A549 (cell line): ENCODE measurements around the gene STAB2. TPM values are rescaled to one million over a fixed set of nuclear protein-coding genes. Genes with fewer than 3 reads are reported as not detected.
A peak's percentile ranks its signal among the peaks of the same experiment; 100 is the strongest.
"Not testable (repeated sequence)": the region's sequence is repeated elsewhere in the genome, so short reads cannot be mapped to it uniquely, and the experiment has no call there.

Source experiments
- ATAC-seq, 2 experiments: fragments of 200-7000 bp in 1 of 2; fragments of >200 bp in 1 of 2; cut with Nextera tagmentation in 1 of 2; cut with Tn5 transposase in 1 of 2; 3 replicates each; pipeline versions ENCODE4 v1.8.0 to v1.9.1; 2018 to 2020; ENCODE audit warnings: mild to moderate bottlenecking in 1 of 2, moderate library complexity in 1 of 2
- CTCF ChIA-PET: fragments of 300-600 bp; sonication (Branson Sonifier 250); formaldehyde crosslinking; extraction: SDS; loops from one replicate; lab custom pipeline; 2021; ENCODE audit warnings: antibody characterized with exemption, inconsistent platforms; lab: Yijun Ruan, JAX
- POLR2A ChIA-PET: fragments of 350-600 bp; formaldehyde crosslinking; extraction: SDS; loops from one replicate; lab custom pipeline; 2021; ENCODE audit warnings: antibody characterized with exemption, inconsistent platforms; lab: Yijun Ruan, JAX
- DNase-seq, 2 experiments: peaks; one replicate each; pipeline versions ENCODE4 v3.0.0 to v3.0.0-alpha.2; 2011 to 2016; ENCODE audit warnings: low read depth in 1 of 2, low spot score in 1 of 2
- FAIRE-seq: peaks from 2 replicates; lab custom pipeline; 2011; peaks lifted over from hg19 to GRCh38; lab: Jason Lieb, UNC
- H3K27ac ChIP-seq, 2 experiments: fragments of >200 bp; sonication (Bioruptor Twin); formaldehyde crosslinking; 3 replicates each; pipeline ENCODE4 v1.5.1; 2016 to 2017
- H3K4me1 ChIP-seq: fragments of >200 bp; sonication (Bioruptor Twin); formaldehyde crosslinking; 3 replicates; pipeline ENCODE4 v1.6.1; 2016
- H3K4me2 ChIP-seq: fragments of >200 bp; sonication (Bioruptor Twin); formaldehyde crosslinking; 3 replicates; pipeline ENCODE4 v1.6.1; 2016
- H3K4me3 ChIP-seq: fragments of >200 bp; sonication (Bioruptor Twin); formaldehyde crosslinking; 3 replicates; pipeline ENCODE4 v1.5.1; 2016
- H3K9me3 ChIP-seq: fragments of >200 bp; sonication (Bioruptor Twin); formaldehyde crosslinking; 3 replicates; pipeline ENCODE4 v1.6.1; 2016
- CEBPB ChIP-seq, 2 experiments: fragments of >200 bp in 1 of 2; sonication (Bioruptor Twin) in 1 of 2; formaldehyde crosslinking in 1 of 2; IDR thresholded peaks; 2 replicates each; pipeline ENCODE4 v1.6.1; 2012 to 2016
- EP300 ChIP-seq, 2 experiments: fragments of >200 bp; sonication (Bioruptor Twin); formaldehyde crosslinking; IDR thresholded peaks; 2 replicates in 1 of 2; 3 replicates in 1 of 2; pipeline ENCODE4 v1.6.1; 2016 to 2017
- FOSB ChIP-seq: fragments of 250-450 bp; sonication (Bioruptor Pico); IDR thresholded peaks from 2 replicates; pipeline ENCODE4 v1.5.0; 2020; ENCODE audit warnings: mild to moderate bottlenecking, moderate library complexity
- FOSL2 ChIP-seq, 2 experiments: fragments of 450-650 bp in 1 of 2; fragments of >200 bp in 1 of 2; sonication (Bioruptor Twin) in 1 of 2; formaldehyde crosslinking; IDR thresholded peaks; 2 replicates each; pipeline versions ENCODE4 v1.5.0 to v1.6.1; 2016 to 2020; ENCODE audit warnings: mild to moderate bottlenecking in 1 of 2, moderate library complexity in 1 of 2
- GATA3 ChIP-seq: IDR thresholded peaks from 2 replicates; pipeline ENCODE4 v1.6.1; 2012; ENCODE audit warnings: borderline replicate concordance
- HEYL ChIP-seq: fragments of 250-450 bp; sonication (Bioruptor Pico); IDR thresholded peaks from 2 replicates; pipeline ENCODE4 v1.8.0; 2021; ENCODE audit warnings: mild to moderate bottlenecking, moderate library complexity
- HOXA7 ChIP-seq: fragments of 250-450 bp; sonication (Bioruptor Pico); IDR thresholded peaks from 2 replicates; pipeline ENCODE4 v1.5.0; 2020; ENCODE audit warnings: mild to moderate bottlenecking, moderate library complexity
- MAFK ChIP-seq: fragments of 450-650 bp; IDR thresholded peaks from 2 replicates; pipeline ENCODE4 v1.6.1; 2014; ENCODE audit not compliant: partially characterized antibody
- MYC ChIP-seq: IDR thresholded peaks from 2 replicates; pipeline ENCODE4 v1.6.1; 2012; ENCODE audit warnings: mild to moderate bottlenecking, inconsistent platforms, low read length, improper control_type of control experiment, borderline replicate concordance
- NPAS2 ChIP-seq: fragments of 250-450 bp; sonication (Bioruptor Pico); IDR thresholded peaks from 2 replicates; pipeline ENCODE4 v1.8.0; 2022; ENCODE audit warnings: mild to moderate bottlenecking, moderate library complexity, borderline replicate concordance
- POLR2A ChIP-seq: IDR thresholded peaks from 2 replicates; pipeline ENCODE4 v1.6.1; 2012; ENCODE audit warnings: mild to moderate bottlenecking, low read length
- RAD21 ChIP-seq, 2 experiments: fragments of >200 bp in 1 of 2; sonication (Bioruptor Twin) in 1 of 2; formaldehyde crosslinking in 1 of 2; IDR thresholded peaks in 1 of 2; conservative IDR thresholded peaks in 1 of 2; 2 replicates in 1 of 2; 3 replicates in 1 of 2; pipeline ENCODE4 v1.6.1; 2012 to 2018; ENCODE audit warnings: inconsistent platforms in 1 of 2
- RCOR1 ChIP-seq: fragments of 150-350 bp; IDR thresholded peaks from 2 replicates; pipeline ENCODE4 v1.6.1; 2014; ENCODE audit warnings: antibody characterized with exemption, low read length, low read depth
- REST ChIP-seq: fragments of 200-600 bp; sonication (generic); IDR thresholded peaks from 2 replicates; pipeline ENCODE4 v1.6.1; 2016; ENCODE audit warnings: antibody characterized with exemption, mild to moderate bottlenecking, moderate library complexity
- RNF2 ChIP-seq: fragments of 200-600 bp; sonication (generic); IDR thresholded peaks from 2 replicates; pipeline ENCODE4 v1.6.1; 2016; ENCODE audit warnings: low read depth, mild to moderate bottlenecking, antibody characterized with exemption, moderate library complexity, borderline replicate concordance
- TP53 ChIP-seq: fragments of 250-450 bp; sonication (Bioruptor Pico); IDR thresholded peaks from 2 replicates; pipeline ENCODE4 v1.5.0; 2021; ENCODE audit warnings: mild to moderate bottlenecking, moderate library complexity
- ZNF302 ChIP-seq: fragments of 250-450 bp; sonication (Bioruptor Pico); IDR thresholded peaks from 2 replicates; pipeline ENCODE4 v1.9.0; 2021; ENCODE audit warnings: inconsistent platforms, mild to moderate bottlenecking, moderate library complexity
- WGBS: methylation state at CpG from one replicate; pipeline ENCODE4 v1.1.6; 2017; ENCODE audit errors: missing lambda C conversion rate; 5-methylcytosine and 5-hydroxymethylcytosine counted together
- polyA plus RNA-seq, 4 experiments: library from polyadenylated mRNA; depleted of rRNA in 3 of 4; stranded (reverse); fragments of >200 nt; fragmentation: RNase III in 1 of 4; extraction: RNeasy Plus Mini Kit Qiagen cat#74134 plus additional on column Dnase treatment in 1 of 4; gene quantifications; 2 replicates in 3 of 4; 3 replicates in 1 of 4; pipeline ENCODE4 v1.2.3, GENCODE V29; 2011 to 2017
- TF ChIP-seq, protein P1 (sequence below): fragments of 450-650 bp; IDR thresholded peaks from 2 replicates; pipeline ENCODE4 v1.6.1; 2014; ENCODE audit warnings: antibody characterized with exemption
- TF ChIP-seq, protein P2 (sequence below): fragments of >200 bp; sonication (Bioruptor Twin); formaldehyde crosslinking; IDR thresholded peaks from 3 replicates; pipeline ENCODE4 v1.5.1; 2016
- TF ChIP-seq, protein P3 (sequence below): fragments of 250-450 bp; sonication (Bioruptor Pico); IDR thresholded peaks from 2 replicates; pipeline ENCODE4 v1.5.0; 2021; ENCODE audit warnings: mild to moderate bottlenecking, moderate library complexity, borderline replicate concordance

The STAB2 gene
- polyA plus RNA-seq, 2 of the 4 experiments (the other 2 are of a cell fraction): not detected

GRCh38 chr12:103809639-103810038 is 222.6 kb downstream of the STAB2 start:
- H3K9me3 ChIP-seq, POLR2A ChIA-PET, H3K4me2 ChIP-seq, H3K27ac ChIP-seq, ATAC-seq, CTCF ChIA-PET, H3K4me3 ChIP-seq, FAIRE-seq, DNase-seq: not testable (repeated sequence)
- 68% methylated on average over 7 of the region's 7 CpGs for WGBS
- peaks cover 29% of the 10 kb centered on the region for H3K4me1 ChIP-seq

- H3K4me3 ChIP-seq: no peak overlapping the region
- POLR2A ChIA-PET: no interaction called here
- no peak for DNase-seq
- ATAC-seq: no peak
- CTCF ChIA-PET: no interaction called here
- TF ChIP-seq, protein P1, sequence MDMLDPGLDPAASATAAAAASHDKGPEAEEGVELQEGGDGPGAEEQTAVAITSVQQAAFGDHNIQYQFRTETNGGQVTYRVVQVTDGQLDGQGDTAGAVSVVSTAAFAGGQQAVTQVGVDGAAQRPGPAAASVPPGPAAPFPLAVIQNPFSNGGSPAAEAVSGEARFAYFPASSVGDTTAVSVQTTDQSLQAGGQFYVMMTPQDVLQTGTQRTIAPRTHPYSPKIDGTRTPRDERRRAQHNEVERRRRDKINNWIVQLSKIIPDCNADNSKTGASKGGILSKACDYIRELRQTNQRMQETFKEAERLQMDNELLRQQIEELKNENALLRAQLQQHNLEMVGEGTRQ: no peak
- TF ChIP-seq RNF2: no peak
- TF ChIP-seq CEBPB (IDR thresholded peaks at IDR 0.05): no peak
- TF ChIP-seq, protein P2, sequence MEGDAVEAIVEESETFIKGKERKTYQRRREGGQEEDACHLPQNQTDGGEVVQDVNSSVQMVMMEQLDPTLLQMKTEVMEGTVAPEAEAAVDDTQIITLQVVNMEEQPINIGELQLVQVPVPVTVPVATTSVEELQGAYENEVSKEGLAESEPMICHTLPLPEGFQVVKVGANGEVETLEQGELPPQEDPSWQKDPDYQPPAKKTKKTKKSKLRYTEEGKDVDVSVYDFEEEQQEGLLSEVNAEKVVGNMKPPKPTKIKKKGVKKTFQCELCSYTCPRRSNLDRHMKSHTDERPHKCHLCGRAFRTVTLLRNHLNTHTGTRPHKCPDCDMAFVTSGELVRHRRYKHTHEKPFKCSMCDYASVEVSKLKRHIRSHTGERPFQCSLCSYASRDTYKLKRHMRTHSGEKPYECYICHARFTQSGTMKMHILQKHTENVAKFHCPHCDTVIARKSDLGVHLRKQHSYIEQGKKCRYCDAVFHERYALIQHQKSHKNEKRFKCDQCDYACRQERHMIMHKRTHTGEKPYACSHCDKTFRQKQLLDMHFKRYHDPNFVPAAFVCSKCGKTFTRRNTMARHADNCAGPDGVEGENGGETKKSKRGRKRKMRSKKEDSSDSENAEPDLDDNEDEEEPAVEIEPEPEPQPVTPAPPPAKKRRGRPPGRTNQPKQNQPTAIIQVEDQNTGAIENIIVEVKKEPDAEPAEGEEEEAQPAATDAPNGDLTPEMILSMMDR: no peak
- no peak for TF ChIP-seq GATA3
- no peak for TF ChIP-seq RCOR1
- TF ChIP-seq FOSB: no peak
- TF ChIP-seq NPAS2 (CRISPR knock-in tag): no peak
- no peak for TF ChIP-seq HOXA7 (CRISPR knock-in tag)
- no peak for TF ChIP-seq FOSL2 (IDR thresholded peaks at IDR 0.05)
- no peak for TF ChIP-seq FOSL2 (CRISPR knock-in tag; IDR thresholded peaks at IDR 0.05)
- TF ChIP-seq HEYL (CRISPR knock-in tag): no peak
- TF ChIP-seq POLR2A: no peak
- no peak for TF ChIP-seq RAD21 (conservative IDR thresholded peaks at IDR 0.05 in 1 of 2, IDR thresholded peaks at IDR 0.05 in 1 of 2)
- no peak for TF ChIP-seq TP53
- no peak for TF ChIP-seq MYC
- no peak for TF ChIP-seq REST
- TF ChIP-seq EP300 (IDR thresholded peaks at IDR 0.05): no peak
- no peak for TF ChIP-seq ZNF302
- TF ChIP-seq, all 56 proteins: peak for 0
- 73% methylated on average over 5 of the region's 5 CpGs for WGBS
- H3K4me1 ChIP-seq: peaks cover 27% of the 10 kb centered on the region
- no peak for FAIRE-seq
- no peak overlapping the region for H3K27ac ChIP-seq
- no peak overlapping the region for H3K4me2 ChIP-seq
- H3K9me3 ChIP-seq: no peaks in the 10 kb centered on the region
These were observed 223.0 kb downstream of the STAB2 start for GRCh38 chr12:103810111-103810510.

DNA sequence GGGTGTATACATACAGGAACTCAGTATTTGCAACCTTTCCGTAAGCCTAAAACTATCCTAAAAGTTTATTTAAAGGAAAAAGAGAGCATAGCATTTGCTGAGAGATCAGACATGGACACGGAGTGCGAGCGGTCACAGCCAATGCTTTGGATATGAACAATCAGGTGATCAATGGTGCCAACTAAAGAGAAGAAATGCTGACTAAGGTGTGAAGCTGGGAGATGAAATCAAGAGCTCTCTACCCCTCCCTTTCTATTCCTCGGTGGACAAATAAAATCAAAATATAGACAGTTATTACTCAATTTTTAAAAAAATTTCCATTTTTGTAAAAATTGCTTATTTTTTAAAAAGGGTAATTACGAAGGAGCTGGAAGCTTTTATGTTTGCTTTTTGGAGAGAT is 224.7 kb downstream of the STAB2 start:
- Histone ChIP-seq H3K27ac (no peak overlapping the region), H3K9me3 (no peaks in the 10 kb centered on the region), H3K4me3 (no peak overlapping the region), H3K4me1 (peaks cover 11% of the 10 kb centered on the region; the same call in 2 of the 3 replicates), H3K4me2 (no peak overlapping the region)
- ChIA-PET CTCF (interaction anchor here (0.8 kb wide), 1 partner anchor 237 kb away, joined by 4 read pairs; no protein-coding TSS in a partner anchor), POLR2A (no interaction called here)
- FAIRE-seq: no peak
- TF ChIP-seq, protein P3, sequence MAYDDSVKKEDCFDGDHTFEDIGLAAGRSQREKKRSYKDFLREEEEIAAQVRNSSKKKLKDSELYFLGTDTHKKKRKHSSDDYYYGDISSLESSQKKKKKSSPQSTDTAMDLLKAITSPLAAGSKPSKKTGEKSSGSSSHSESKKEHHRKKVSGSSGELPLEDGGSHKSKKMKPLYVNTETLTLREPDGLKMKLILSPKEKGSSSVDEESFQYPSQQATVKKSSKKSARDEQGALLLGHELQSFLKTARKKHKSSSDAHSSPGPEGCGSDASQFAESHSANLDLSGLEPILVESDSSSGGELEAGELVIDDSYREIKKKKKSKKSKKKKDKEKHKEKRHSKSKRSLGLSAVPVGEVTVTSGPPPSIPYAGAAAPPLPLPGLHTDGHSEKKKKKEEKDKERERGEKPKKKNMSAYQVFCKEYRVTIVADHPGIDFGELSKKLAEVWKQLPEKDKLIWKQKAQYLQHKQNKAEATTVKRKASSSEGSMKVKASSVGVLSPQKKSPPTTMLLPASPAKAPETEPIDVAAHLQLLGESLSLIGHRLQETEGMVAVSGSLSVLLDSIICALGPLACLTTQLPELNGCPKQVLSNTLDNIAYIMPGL: no peak
- TF ChIP-seq MAFK: peak; percentile 49
- WGBS: 75% methylated on average over 6 of the region's 6 CpGs
- no peak for ATAC-seq
- DNase-seq: no peak
